Right lobe of liver (tissue), 6 donors: ENCODE measurements around the gene DET1. TPM values are rescaled to one million over a fixed set of nuclear protein-coding genes. Genes with fewer than 3 reads are reported as not detected.
"Not testable (repeated sequence)": the region's sequence is repeated elsewhere in the genome, so short reads cannot be mapped to it uniquely, and the experiment has no call there.

ENCODE experiments used
- ATAC-seq, 4 donors: fragments of 200-7000 bp; cut with Tn5 transposase; one replicate each; pipeline ENCODE4 v1.9.1; 2020; ENCODE audit warnings: mild to moderate bottlenecking in 4 of 4, moderate library complexity in 4 of 4
- DNase-seq, 3 donors: peaks; one replicate each; pipeline ENCODE4 v3.0.0-alpha.2; 2020
- H3K27ac ChIP-seq, 3 donors: fragments of 200-600 bp; one replicate each; pipeline ENCODE4 v1.8.0; 2022
- H3K27me3 ChIP-seq, 2 donors: fragments of 200-600 bp; one replicate each; pipeline ENCODE4 v1.8.0; 2022
- H3K36me3 ChIP-seq, 4 donors: fragments of 200-600 bp; sonication (generic) in 1 of 4; one replicate each; pipeline versions ENCODE4 v1.5.1 to v1.8.0; 2017 to 2022; ENCODE audit warnings: control low read depth in 1 of 4
- H3K4me1 ChIP-seq, 4 donors: fragments of 200-600 bp; sonication (generic) in 1 of 4; one replicate each; pipeline versions ENCODE4 v1.5.1 to v1.8.0; 2017 to 2022; ENCODE audit warnings: control low read depth in 1 of 4
- H3K4me3 ChIP-seq, 3 donors: fragments of 200-600 bp; one replicate each; pipeline ENCODE4 v1.8.0; 2022
- H3K9me3 ChIP-seq, 4 donors: fragments of 200-600 bp; sonication (generic) in 1 of 4; one replicate each; pipeline versions ENCODE4 v1.5.1 to v1.8.0; 2017 to 2022; ENCODE audit warnings: control low read depth in 1 of 4
- POLR2A ChIP-seq: fragments of 450-650 bp; IDR thresholded peaks from one replicate; pipeline ENCODE4 v1.6.1; 2017; ENCODE audit warnings: antibody characterized with exemption, mild to moderate bottlenecking
- WGBS: methylation state at CpG from one replicate; pipeline ENCODE4 v1.1.6; 2018; ENCODE audit warnings: low coverage, low lambda C conversion rate; ENCODE audit not compliant: insufficient coverage; ENCODE audit errors: missing lambda C conversion rate; 5-methylcytosine and 5-hydroxymethylcytosine counted together
- intact Hi-C, 2 donors: fragments of 100-400 bp; cut with DNase I; formaldehyde crosslinking; loops; one replicate each; pipeline versions ENCODE4 v1.11.2 to v1.14.1; 2022
- total RNA-seq, 6 experiments: library from RNA; depleted of rRNA in 2 of 6; stranded (reverse); fragments of >200 nt in 2 of 6; fragmentation: NEBNext Ultra II Directional in 3 of 6; extraction: Animal tissue kit (Norgen Biotek cat#: 25700) in 3 of 6; gene quantifications; one replicate each; pipeline versions ENCODE4 v1.1.0 to v1.2.4, GENCODE V29; 2016 to 2023
- TF ChIP-seq, protein P1 (sequence below), 4 donors: fragments of 200-600 bp in 3 of 4; fragments of 450-650 bp in 1 of 4; IDR thresholded peaks; one replicate each; pipeline versions ENCODE4 v1.5.1 to v1.8.0; 2016 to 2022; ENCODE audit warnings: antibody characterized with exemption in 4 of 4, mild to moderate bottlenecking in 2 of 4
- donor health status: DM: no; HTN: yes; CAD: no.
- donor health status: DM: no; HTN: no; CAD: no.
- donor health status: DM: no; HTN: no; CAD: no.
- donor health status: DM: no; HTN: yes; CAD: no.
- donor health status: DM: no; HTN: yes; CAD: no.

Gene DET1
- total RNA-seq, 6 experiments from 2014 or later, result 1.3 to 2.5 (median 1.9) TPM

DNA sequence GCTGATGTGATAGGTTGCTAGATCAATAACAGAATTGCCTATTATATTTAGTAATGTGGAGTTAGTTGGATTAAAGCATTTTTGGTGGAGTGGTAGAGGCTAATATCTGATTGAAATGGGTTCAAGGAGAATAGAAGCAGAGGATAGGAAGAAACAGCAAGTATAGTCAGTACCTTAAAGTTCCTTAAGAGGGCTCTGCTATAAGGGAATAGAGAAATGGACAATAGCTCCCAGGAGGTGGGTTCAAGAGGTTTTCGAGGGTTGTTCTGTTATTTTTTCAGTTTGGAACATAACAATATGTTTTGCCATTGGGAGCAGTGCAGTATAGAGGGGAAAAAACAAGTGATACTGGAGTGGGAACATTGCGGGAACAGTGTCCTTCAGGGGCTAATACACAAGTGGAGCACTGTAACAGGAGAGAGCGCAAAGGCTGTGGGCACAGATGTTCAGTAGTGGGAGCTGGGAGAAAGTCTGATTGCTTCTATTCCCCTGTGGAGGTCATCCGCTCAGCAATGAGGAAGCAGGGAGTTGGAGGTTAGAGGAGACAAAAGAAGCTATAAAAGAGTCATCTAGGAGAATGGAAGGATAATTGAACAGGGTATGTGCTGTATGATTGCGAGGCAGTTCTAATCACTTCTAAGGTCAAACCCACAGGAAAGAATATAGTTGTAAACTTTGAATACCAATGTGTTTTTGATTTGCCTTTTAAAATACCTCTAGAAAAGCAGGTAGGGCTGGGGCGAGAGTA lies 75.7 kb downstream of the DET1 start:
- H3K4me1 ChIP-seq, result peaks cover 0 to 11% (median 4%) of the 10 kb centered on the region in 4 donors
- DNase-seq (no peak), ATAC-seq (no peak)
- H3K27ac ChIP-seq, result no peak overlapping the region
- TF ChIP-seq POLR2A, result no peak
- TF ChIP-seq, protein P1, sequence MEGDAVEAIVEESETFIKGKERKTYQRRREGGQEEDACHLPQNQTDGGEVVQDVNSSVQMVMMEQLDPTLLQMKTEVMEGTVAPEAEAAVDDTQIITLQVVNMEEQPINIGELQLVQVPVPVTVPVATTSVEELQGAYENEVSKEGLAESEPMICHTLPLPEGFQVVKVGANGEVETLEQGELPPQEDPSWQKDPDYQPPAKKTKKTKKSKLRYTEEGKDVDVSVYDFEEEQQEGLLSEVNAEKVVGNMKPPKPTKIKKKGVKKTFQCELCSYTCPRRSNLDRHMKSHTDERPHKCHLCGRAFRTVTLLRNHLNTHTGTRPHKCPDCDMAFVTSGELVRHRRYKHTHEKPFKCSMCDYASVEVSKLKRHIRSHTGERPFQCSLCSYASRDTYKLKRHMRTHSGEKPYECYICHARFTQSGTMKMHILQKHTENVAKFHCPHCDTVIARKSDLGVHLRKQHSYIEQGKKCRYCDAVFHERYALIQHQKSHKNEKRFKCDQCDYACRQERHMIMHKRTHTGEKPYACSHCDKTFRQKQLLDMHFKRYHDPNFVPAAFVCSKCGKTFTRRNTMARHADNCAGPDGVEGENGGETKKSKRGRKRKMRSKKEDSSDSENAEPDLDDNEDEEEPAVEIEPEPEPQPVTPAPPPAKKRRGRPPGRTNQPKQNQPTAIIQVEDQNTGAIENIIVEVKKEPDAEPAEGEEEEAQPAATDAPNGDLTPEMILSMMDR (IDR thresholded peaks at IDR 0.05), result no peak
- peaks cover 0 to 22% (median 5%) of the 10 kb centered on the region in 4 donors for H3K36me3 ChIP-seq
- no peaks in the 10 kb centered on the region for H3K27me3 ChIP-seq
- H3K4me3 ChIP-seq, result no peak overlapping the region
- intact Hi-C loops, result loop anchor here in 1 of 2 donors (10.0 kb wide), 1 partner anchor 144 kb away; no protein-coding TSS in a partner anchor
- 95% methylated on average over 6 of the region's 6 CpGs for WGBS
- no peaks in the 10 kb centered on the region for H3K9me3 ChIP-seq

DNA sequence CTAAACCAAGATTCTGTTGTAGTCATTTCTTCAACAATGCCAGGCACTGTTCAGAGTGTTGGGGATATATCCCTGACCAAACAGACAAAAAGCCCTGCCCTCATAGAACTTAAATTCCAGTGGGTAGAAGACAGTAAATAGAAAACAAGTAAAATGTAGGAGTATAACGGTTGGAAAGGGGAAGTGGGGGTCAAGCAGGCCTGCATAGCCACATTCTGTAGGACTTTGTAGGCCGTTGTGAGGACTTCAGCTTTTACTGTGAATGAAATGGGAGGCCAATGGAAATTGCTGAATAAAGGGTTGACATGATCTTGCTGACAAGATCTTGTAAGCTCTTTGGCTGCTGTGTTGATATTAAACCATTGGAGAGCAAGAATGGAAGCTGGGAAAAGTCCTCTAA lies 77.2 kb downstream of the DET1 start:
- Histone ChIP-seq H3K27me3 (no peaks in the 10 kb centered on the region), H3K27ac (no peak overlapping the region), H3K4me1 (peaks cover 0 to 21% (median 9%) of the 10 kb centered on the region in 4 donors), H3K4me3 (no peak overlapping the region), H3K9me3 (no peaks in the 10 kb centered on the region), H3K36me3 (peaks cover 0 to 12% (median 6%) of the 10 kb centered on the region in 4 donors)
- no peak for TF ChIP-seq POLR2A
- TF ChIP-seq, protein P1 (IDR thresholded peaks at IDR 0.05), result no peak
- intact Hi-C loops, result no loop called here
- DNase-seq (no peak), ATAC-seq (no peak)
- WGBS, result 86% methylated on average over 2 of the region's 2 CpGs

DNA sequence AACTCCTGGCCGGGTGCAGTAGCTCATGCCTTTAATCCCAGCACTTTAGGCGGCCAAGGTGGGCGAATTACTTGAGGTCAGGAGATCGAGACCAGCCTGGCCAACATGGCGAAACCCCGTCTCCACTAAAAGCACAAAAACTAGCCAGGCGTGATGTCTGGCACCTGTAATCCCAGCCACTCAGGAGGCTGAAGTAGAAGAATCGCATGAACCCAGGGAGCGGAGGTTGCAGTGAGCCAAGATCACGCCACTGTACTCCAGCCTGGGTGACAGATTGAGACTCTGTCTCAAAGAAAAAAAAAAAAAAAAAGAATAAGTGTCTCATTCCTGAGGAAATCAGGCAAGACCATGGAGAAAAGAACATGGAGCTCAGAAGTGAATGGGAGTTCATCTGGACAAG lies 77.8 kb downstream of the DET1 start:
- ATAC-seq, DNase-seq, H3K27ac ChIP-seq, intact Hi-C loops, H3K9me3 ChIP-seq, H3K27me3 ChIP-seq: not testable (repeated sequence)
- Histone ChIP-seq H3K4me3 (peak overlapping the region in 2 of 3 donors; percentile 76 to 82), H3K36me3 (peaks cover 0 to 17% (median 9%) of the 10 kb centered on the region in 4 donors), H3K4me1 (peaks cover 0 to 21% (median 9%) of the 10 kb centered on the region in 4 donors)
- WGBS, result 87% methylated on average over 4 of the region's 10 CpGs

DNA sequence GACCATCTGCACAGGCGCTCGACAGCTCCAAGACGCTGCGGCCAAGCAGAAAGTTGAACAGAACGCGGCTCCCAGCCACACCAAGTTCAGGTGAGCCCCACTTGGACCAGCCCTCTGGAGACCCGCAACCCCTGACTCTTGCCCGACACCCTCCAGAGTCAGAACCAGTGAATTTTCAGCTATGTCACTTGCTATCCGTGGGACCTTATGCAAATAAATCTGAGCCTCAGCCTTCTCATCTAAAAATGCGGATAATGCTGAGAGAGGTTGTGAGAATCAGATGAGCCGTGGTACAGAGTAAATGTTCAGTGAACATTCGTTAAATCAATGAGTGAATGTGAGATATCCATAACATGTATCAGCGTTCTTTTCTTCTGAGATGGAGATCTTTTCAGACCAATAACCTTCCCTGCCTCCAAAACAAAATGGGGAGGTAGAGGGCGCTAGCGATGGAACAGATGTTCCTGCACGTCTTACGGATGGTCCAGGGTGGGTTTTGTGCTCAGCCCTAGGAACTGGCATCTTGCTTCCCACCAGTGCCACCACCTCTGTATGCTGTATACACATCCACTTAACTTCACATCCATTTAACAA lies 78.4 kb downstream of the DET1 start:
- intact Hi-C loops, result no loop called here
- peaks cover 0 to 21% (median 9%) of the 10 kb centered on the region in 4 donors for H3K4me1 ChIP-seq
- peaks cover 0 to 24% (median 8%) of the 10 kb centered on the region in 4 donors for H3K36me3 ChIP-seq
- no peak for ATAC-seq
- H3K4me3 ChIP-seq, result peak overlapping the region; percentile 76 to 90 (median 82)
- WGBS, result 2% methylated on average over 16 of the region's 17 CpGs
- no peaks in the 10 kb centered on the region for H3K27me3 ChIP-seq
- H3K9me3 ChIP-seq, result no peaks in the 10 kb centered on the region
- no peak for DNase-seq
- H3K27ac ChIP-seq, result peak overlapping the region; percentile 90 to 98 (median 96)
- TF ChIP-seq POLR2A, result no peak
- TF ChIP-seq, protein P1 (IDR thresholded peaks at IDR 0.05), result peak in 1 of 4 donors; percentile 10
